T-cell (primary cell): ENCODE data around the gene MRPL39. TPM values are rescaled to one million over a fixed set of nuclear protein-coding genes. Genes with fewer than 3 reads are reported as not detected.

Experiments
- ATAC-seq, 4 experiments: fragments of 200-7000 bp in 3 of 4; fragments of 150-1000 bp in 1 of 4; cut with Tn5 transposase; replicated peaks in 1 of 4; 1 replicate in 3 of 4; 2 replicates in 1 of 4; pipeline ENCODE4 v1.10.0; 2021; ENCODE audit warnings: moderate library complexity in 3 of 4, mild to moderate bottlenecking in 2 of 4, moderate number of reproducible peaks in 1 of 4
- CTCF ChIA-PET, 2 donors: fragments of 300-600 bp; sonication (Branson Sonifier 250); formaldehyde crosslinking; loops; one replicate each; lab custom pipeline; 2022; ENCODE audit warnings: antibody characterized with exemption in 2 of 2; lab: Charles Lee
- POLR2A ChIA-PET, 2 donors: fragments of 300-600 bp; sonication (Branson Sonifier 250); formaldehyde crosslinking; loops; one replicate each; lab custom pipeline; 2022; ENCODE audit warnings: antibody characterized with exemption in 2 of 2; lab: Charles Lee
- DNase-seq, 35 experiments: peaks; one replicate each; pipeline versions ENCODE4 v3.0.0 to v3.0.0-alpha.2; 2013 to 2023
- H3K27ac ChIP-seq: one replicate; pipeline ENCODE4 v1.5.1; 2013; ENCODE audit warnings: low read length
- H3K27me3 ChIP-seq, 2 experiments: replicated peaks in 1 of 2; 1 replicate in 1 of 2; 2 replicates in 1 of 2; pipeline versions ENCODE4 v1.6.1 to v1.7.0; 2013; ENCODE audit warnings: low read length in 1 of 2, mixed read lengths in 1 of 2; ENCODE audit not compliant: control insufficient read depth in 2 of 2, insufficient read depth in 2 of 2; ENCODE audit errors: extremely low read depth in 1 of 2
- H3K36me3 ChIP-seq, 2 donors: 1 replicate in 1 of 2; 2 replicates in 1 of 2; pipeline versions ENCODE4 v1.6.1 to v1.7.0; 2013; ENCODE audit warnings: low read length in 1 of 2; ENCODE audit not compliant: control insufficient read depth in 2 of 2, insufficient read depth in 1 of 2; ENCODE audit errors: extremely low read depth in 1 of 2
- H3K4me1 ChIP-seq, 2 experiments: 1 replicate in 1 of 2; 2 replicates in 1 of 2; pipeline versions ENCODE4 v1.6.1 to v1.7.0; 2013; ENCODE audit warnings: low read length in 2 of 2, mixed read lengths in 1 of 2; ENCODE audit not compliant: insufficient read depth in 2 of 2, control insufficient read depth in 1 of 2; ENCODE audit errors: extremely low read depth in 1 of 2
- H3K4me3 ChIP-seq, 2 donors: 1 replicate in 1 of 2; 2 replicates in 1 of 2; pipeline versions ENCODE4 v1.5.1 to v1.7.0; 2013; ENCODE audit warnings: mild to moderate bottlenecking in 2 of 2, low read length in 1 of 2, moderate library complexity in 1 of 2; ENCODE audit not compliant: control insufficient read depth in 1 of 2; ENCODE audit errors: extremely low read depth in 1 of 2
- H3K9me3 ChIP-seq: 2 replicates; pipeline ENCODE4 v1.7.0; 2013
- H3K27ac Mint-ChIP-seq, 2 donors: one replicate each; pipeline ENCODE4 v1.8.0; 2020 to 2021; ENCODE audit warnings: mild to moderate bottlenecking in 2 of 2, mixed read lengths in 2 of 2
- H3K27me3 Mint-ChIP-seq, 2 donors: one replicate each; pipeline ENCODE4 v1.8.0; 2021 to 2022; ENCODE audit warnings: mixed read lengths in 2 of 2
- H3K36me3 Mint-ChIP-seq: one replicate; pipeline ENCODE4 v1.8.0; 2021; ENCODE audit warnings: mixed read lengths
- H3K4me1 Mint-ChIP-seq, 3 donors: one replicate each; pipeline ENCODE4 v1.8.0; 2020 to 2022; ENCODE audit warnings: mixed read lengths in 3 of 3, mild to moderate bottlenecking in 1 of 3
- H3K4me3 Mint-ChIP-seq, 3 donors: one replicate each; pipeline ENCODE4 v1.8.0; 2020 to 2022; ENCODE audit warnings: mild to moderate bottlenecking in 3 of 3, mixed read lengths in 3 of 3, moderate library complexity in 3 of 3
- H3K9me3 Mint-ChIP-seq, 3 donors: one replicate each; pipeline ENCODE4 v1.8.0; 2020 to 2022; ENCODE audit warnings: mixed read lengths in 3 of 3
- WGBS: methylation state at CpG from one replicate; pipeline ENCODE4 v1.1.5; 2013; ENCODE audit warnings: missing lambda C conversion rate; ENCODE audit not compliant: insufficient coverage; 5-methylcytosine and 5-hydroxymethylcytosine counted together
- total RNA-seq, 35 experiments: library from RNA in 6 of 35; stranded (reverse) in 6 of 35; fragments of 120-200 nt in 1 of 35; gene quantifications; one replicate each; pipeline versions ENCODE4 v1.2.1 to v1.2.4 and lab custom pipeline; 2013 to 2026

The MRPL39 gene
- total RNA-seq, 5 donors from 2014 or later (not counting 1 experiment from before 2014, with no cell fraction given) = 10.6 to 18.2 (median 14.8) TPM

DNA sequence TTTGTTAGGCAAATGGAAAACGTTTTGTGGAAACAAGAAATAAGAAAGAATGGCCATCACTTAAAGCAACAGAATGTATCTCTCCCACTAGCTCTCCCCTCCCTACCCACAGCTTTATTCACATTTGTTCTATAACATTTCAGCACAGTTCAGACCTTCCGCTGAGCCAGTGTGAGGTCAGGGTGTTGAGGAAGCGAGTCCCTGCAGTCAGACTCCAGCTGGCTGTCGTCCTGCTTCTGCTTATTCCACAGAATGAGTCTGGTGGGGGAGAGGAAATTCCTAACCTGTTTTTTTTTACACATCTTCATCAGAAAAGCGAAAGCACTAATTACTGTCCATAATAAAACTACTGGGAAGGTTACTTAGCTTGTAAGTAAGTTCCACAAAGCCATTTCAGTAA is 39.0 kb downstream of the MRPL39 start:
- H3K27me3 ChIP-seq = no peaks in the 10 kb centered on the region
- H3K9me3 ChIP-seq = no peaks in the 10 kb centered on the region
- no peak overlapping the region for H3K4me3 ChIP-seq
- POLR2A ChIA-PET = no interaction called here
- Mint-ChIP-seq H3K4me1 (peaks cover 51 to 86% (median 80%) of the 10 kb centered on the region in 3 donors), H3K4me3 (peak overlapping the region; percentile 3 to 47 (median 7)), H3K9me3 (no peaks in the 10 kb centered on the region), H3K27ac (peak overlapping the region; percentile 76 to 87), H3K36me3 (peaks cover 9% of the 10 kb centered on the region), H3K27me3 (no peaks in the 10 kb centered on the region)
- peak in 4 of 35 experiments; percentile 4 to 45 (median 8) for DNase-seq
- WGBS = no CpG with 5 or more reads among the region's 5 CpGs
- no peaks in the 10 kb centered on the region for H3K36me3 ChIP-seq
- H3K27ac ChIP-seq = peak overlapping the region; percentile 32
- H3K4me1 ChIP-seq = peaks cover 16 to 23% of the 10 kb centered on the region in 2 experiments
- peak in 1 of 4 experiments; percentile 26 for ATAC-seq
- CTCF ChIA-PET = interaction anchor here in 1 of 2 donors (0.9 to 1.2 kb wide), 2 partner anchors 19 to 328 kb away, joined by 3 read pairs; no protein-coding TSS in a partner anchor

DNA sequence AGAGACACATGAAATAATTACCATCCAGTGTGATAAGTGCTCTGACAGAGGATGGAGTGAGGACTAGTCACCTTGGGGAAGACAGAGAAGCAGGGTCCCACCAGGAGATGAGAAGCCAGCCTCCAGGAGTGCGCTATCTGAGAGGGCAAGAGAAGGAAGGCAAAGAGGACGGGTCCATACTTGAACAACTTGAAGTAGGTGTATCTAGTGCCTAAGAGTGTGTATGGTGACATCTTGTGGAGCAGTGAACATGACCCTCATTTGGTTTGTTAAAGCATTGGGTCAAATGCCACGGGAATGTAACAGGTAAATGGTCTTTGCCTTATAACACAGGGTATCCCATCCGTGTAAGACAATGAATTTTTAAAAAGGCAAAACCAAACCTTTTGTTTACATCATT is 39.8 kb downstream of the MRPL39 start:
- peak in 2 of 4 experiments; percentile 5 to 11 for ATAC-seq
- H3K36me3 ChIP-seq = no peaks in the 10 kb centered on the region
- Mint-ChIP-seq H3K36me3 (peaks cover 9% of the 10 kb centered on the region), H3K4me3 (peak overlapping the region in 2 of 3 donors; percentile 3 to 5), H3K4me1 (peaks cover 51 to 86% (median 82%) of the 10 kb centered on the region in 3 donors), H3K27me3 (no peaks in the 10 kb centered on the region), H3K9me3 (no peaks in the 10 kb centered on the region), H3K27ac (peak overlapping the region; percentile 60 to 79)
- DNase-seq = no peak
- ChIA-PET CTCF (interaction anchor here in 1 of 2 donors (0.9 to 1.2 kb wide), 2 partner anchors 20 to 328 kb away, joined by 3 read pairs; no protein-coding TSS in a partner anchor), POLR2A (interaction anchor here in 1 of 2 donors (0.6 kb wide), 2 partner anchors 26 to 1634 kb away, joined by 3 read pairs; no protein-coding TSS in a partner anchor)
- H3K27me3 ChIP-seq = no peaks in the 10 kb centered on the region
- H3K4me1 ChIP-seq = peaks cover 16 to 28% of the 10 kb centered on the region in 2 experiments
- H3K9me3 ChIP-seq = no peaks in the 10 kb centered on the region
- 57% methylated on average over 2 of the region's 4 CpGs for WGBS
- H3K27ac ChIP-seq = peak overlapping the region; percentile 32
- H3K4me3 ChIP-seq = no peak overlapping the region

DNA sequence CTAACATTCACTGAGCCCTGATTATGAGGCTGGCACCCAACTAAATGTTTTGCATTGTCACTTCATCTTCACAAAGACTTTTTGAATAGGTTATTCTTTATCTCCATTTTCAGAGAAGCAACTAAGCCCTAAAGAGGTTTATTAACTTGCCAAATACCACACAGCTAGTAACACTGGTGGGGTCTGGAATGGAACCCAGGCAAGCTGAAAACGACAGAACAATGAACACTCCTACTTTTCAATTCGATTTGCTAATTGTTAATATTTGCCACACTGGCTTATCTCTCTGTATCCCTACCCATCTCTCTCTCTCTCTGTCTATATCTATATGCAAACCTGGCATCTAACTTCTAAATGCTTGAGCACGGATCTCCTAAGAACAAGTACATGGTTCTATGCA is 40.6 kb downstream of the MRPL39 start:
- Mint-ChIP-seq H3K9me3 (no peaks in the 10 kb centered on the region), H3K4me3 (no peak overlapping the region), H3K36me3 (peaks cover 9% of the 10 kb centered on the region), H3K4me1 (peaks cover 54 to 83% (median 83%) of the 10 kb centered on the region in 3 donors), H3K27me3 (no peaks in the 10 kb centered on the region), H3K27ac (peak overlapping the region; percentile 37 to 53)
- no CpG with 5 or more reads among the region's 3 CpGs for WGBS
- CTCF ChIA-PET = no interaction called here
- Histone ChIP-seq H3K4me1 (peaks cover 15 to 30% of the 10 kb centered on the region in 2 experiments), H3K4me3 (no peak overlapping the region), H3K27ac (peak overlapping the region; percentile 31), H3K36me3 (no peaks in the 10 kb centered on the region), H3K27me3 (no peaks in the 10 kb centered on the region), H3K9me3 (no peaks in the 10 kb centered on the region)
- ATAC-seq (no peak), DNase-seq (no peak)
- POLR2A ChIA-PET = interaction anchor here in 1 of 2 donors (0.6 kb wide), 1 partner anchor 1634 kb away, joined by 3 read pairs; no protein-coding TSS in a partner anchor

DNA sequence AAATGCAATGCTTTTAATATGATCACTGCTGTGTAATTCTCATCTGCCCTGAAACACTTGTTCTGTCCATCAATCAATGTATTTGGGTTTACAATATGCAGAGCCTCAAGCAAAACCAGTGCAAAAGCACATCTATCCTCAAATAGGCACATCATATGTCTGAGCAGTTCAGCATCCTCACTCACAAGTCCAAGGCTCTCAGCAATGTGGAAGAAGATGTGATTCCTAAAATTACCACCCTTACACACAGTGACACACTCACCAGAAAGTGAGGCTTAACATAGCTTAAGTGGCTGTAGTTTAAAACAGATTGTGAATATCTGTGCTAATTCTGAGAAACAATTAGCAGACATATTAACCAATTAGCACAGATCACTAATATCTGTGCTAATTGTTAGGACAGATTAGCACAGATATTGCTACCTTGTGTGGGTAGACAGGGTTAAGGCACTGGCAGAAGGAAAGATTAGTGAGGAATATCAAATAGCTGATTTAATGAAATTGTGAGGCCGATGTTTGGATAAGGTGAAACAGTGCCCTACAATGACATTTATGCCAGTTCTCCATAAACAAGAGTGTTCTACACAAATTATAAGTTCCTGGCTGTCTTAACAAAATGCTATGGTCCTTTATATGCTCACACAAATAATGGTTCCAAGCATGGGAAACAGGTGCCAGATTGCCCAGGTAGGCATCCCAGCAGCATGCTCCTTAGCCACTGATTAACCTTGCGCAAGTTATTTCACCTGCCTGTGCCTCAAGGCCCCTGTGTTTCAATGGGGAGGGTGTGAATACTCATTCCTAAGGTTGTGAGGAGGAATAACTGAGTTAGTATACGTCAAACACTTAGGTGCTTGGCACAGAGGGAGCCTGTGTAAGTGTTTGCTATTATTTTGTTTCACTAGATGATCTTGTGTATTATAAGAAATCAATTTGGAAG is 41.7 kb downstream of the MRPL39 start:
- Histone ChIP-seq H3K4me3 (no peak overlapping the region), H3K27ac (peak overlapping the region; percentile 73), H3K27me3 (no peaks in the 10 kb centered on the region), H3K4me1 (peaks cover 20 to 38% of the 10 kb centered on the region in 2 experiments), H3K36me3 (no peaks in the 10 kb centered on the region), H3K9me3 (no peaks in the 10 kb centered on the region)
- 60% methylated on average over 2 of the region's 3 CpGs for WGBS
- DNase-seq (no peak), ATAC-seq (no peak)
- peak overlapping the region in 2 of 3 donors; percentile 9 to 11 for H3K4me3 Mint-ChIP-seq
- ChIA-PET POLR2A (interaction anchor here in 1 of 2 donors (1.2 kb wide), 1 partner anchor 8 kb away, joined by 5 read pairs; no protein-coding TSS in a partner anchor), CTCF (interaction anchor here (0.6 to 1.5 kb wide), 4 partner anchors 13 to 40 kb away, joined by 3 to 4 read pairs (median 4); no protein-coding TSS in a partner anchor)
- no peaks in the 10 kb centered on the region for H3K9me3 Mint-ChIP-seq
- H3K4me1 Mint-ChIP-seq = peaks cover 63 to 85% (median 82%) of the 10 kb centered on the region in 3 donors
- peaks cover 7% of the 10 kb centered on the region for H3K36me3 Mint-ChIP-seq
- H3K27ac Mint-ChIP-seq = peak overlapping the region; percentile 33 to 53
- H3K27me3 Mint-ChIP-seq = no peaks in the 10 kb centered on the region

DNA sequence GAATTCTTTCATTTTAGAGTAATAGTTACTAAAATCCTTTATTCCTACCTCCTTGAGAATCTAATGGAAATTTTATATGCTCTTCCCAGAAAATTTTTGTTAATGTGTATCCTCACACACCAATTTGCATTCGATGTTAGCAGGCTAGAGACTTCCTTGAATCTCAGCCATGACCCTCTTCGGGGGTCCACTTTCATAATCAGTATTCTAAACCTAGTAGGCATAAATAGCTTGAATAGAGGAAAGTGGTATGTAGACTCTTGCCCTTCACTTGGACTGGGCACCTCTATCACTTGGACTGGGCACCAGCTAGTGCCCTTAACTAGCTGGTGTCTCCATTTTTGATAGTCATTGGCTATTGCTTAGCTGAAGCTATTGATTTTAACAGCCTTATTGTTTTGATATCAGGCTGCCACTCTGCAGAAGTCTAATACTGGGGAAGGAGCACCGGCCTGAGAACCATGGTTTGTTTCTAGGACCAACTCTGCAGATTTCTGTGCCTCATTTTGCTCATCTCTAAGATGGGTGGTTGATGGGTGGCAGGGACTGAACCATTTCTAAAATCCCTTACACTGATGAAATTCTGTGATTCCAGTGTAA is 42.8 kb downstream of the MRPL39 start:
- H3K4me1 ChIP-seq = peaks cover 20 to 43% of the 10 kb centered on the region in 2 experiments
- H3K4me1 Mint-ChIP-seq = peaks cover 63 to 84% (median 78%) of the 10 kb centered on the region in 3 donors
- no peaks in the 10 kb centered on the region for H3K27me3 Mint-ChIP-seq
- H3K27ac Mint-ChIP-seq = peak overlapping the region; percentile 79 to 84
- peak overlapping the region; percentile 47 to 93 (median 91) for H3K4me3 Mint-ChIP-seq
- CTCF ChIA-PET = interaction anchor here (1.0 to 1.5 kb wide), 3 partner anchors 12 to 107 kb away, joined by 3 to 4 read pairs (median 3); no protein-coding TSS in a partner anchor
- H3K36me3 Mint-ChIP-seq = peaks cover under 1% of the 10 kb centered on the region
- H3K27me3 ChIP-seq = no peaks in the 10 kb centered on the region
- ATAC-seq = no peak
- H3K4me3 ChIP-seq = no peak overlapping the region
- POLR2A ChIA-PET = interaction anchor here in 1 of 2 donors (1.2 kb wide), 1 partner anchor 9 kb away, joined by 5 read pairs; no protein-coding TSS in a partner anchor
- H3K27ac ChIP-seq = peak overlapping the region; percentile 73
- WGBS = no CpG with 5 or more reads among the region's 3 CpGs
- H3K36me3 ChIP-seq = no peaks in the 10 kb centered on the region
- H3K9me3 ChIP-seq = no peaks in the 10 kb centered on the region
- no peak for DNase-seq
- no peaks in the 10 kb centered on the region for H3K9me3 Mint-ChIP-seq
